GM18951 (cell line): ENCODE measurements around the gene ATP2B2.

ENCODE experiments used
- POLR2A ChIP-seq: IDR thresholded peaks from 4 replicates; pipeline ENCODE4 v1.6.1; 2011; ENCODE audit warnings: mild to moderate bottlenecking; ENCODE audit not compliant: insufficient read length, insufficient read depth; ENCODE audit errors: extremely low read depth
- in situ Hi-C: fragments of 300-500 bp; cut with MboI; formaldehyde crosslinking; loops from one replicate; pipeline ENCODE4 v1.12.0; 2022; ENCODE audit warnings: low sequenced_read_pairs, mixed read lengths, inconsistent platforms; ENCODE audit not compliant: unreplicated experiment

Gene ATP2B2

GRCh38 chr3:10337323-10338163 lies 167.8 kb downstream of the ATP2B2 start:
- no peak for TF ChIP-seq POLR2A
- in situ Hi-C loops = no loop called here

GRCh38 chr3:10336761-10337160 lies 168.6 kb downstream of the ATP2B2 start:
- no peak for TF ChIP-seq POLR2A
- in situ Hi-C loops = no loop called here

GRCh38 chr3:10335871-10336622 lies 169.3 kb downstream of the ATP2B2 start:
- in situ Hi-C loops = no loop called here
- TF ChIP-seq POLR2A = no peak

- in situ Hi-C loops = no loop called here
- TF ChIP-seq POLR2A = no peak
Measured at GRCh38 chr3:10335190-10335738, 170.1 kb downstream of the ATP2B2 start.

- in situ Hi-C loops = no loop called here
- no peak for TF ChIP-seq POLR2A
Measured at GRCh38 chr3:10334459-10334858, 170.9 kb downstream of the ATP2B2 start.

GRCh38 chr3:10334042-10334441 lies 171.3 kb downstream of the ATP2B2 start:
- in situ Hi-C loops = no loop called here
- TF ChIP-seq POLR2A = no peak

- in situ Hi-C loops = no loop called here
- no peak for TF ChIP-seq POLR2A
Measured at GRCh38 chr3:10333349-10333650, 172.1 kb downstream of the ATP2B2 start.

- in situ Hi-C loops = no loop called here
- TF ChIP-seq POLR2A = no peak
Measured at GRCh38 chr3:10332481-10333348, 172.7 kb downstream of the ATP2B2 start.

- TF ChIP-seq POLR2A = no peak
- in situ Hi-C loops = no loop called here
Measured at GRCh38 chr3:10331320-10331719, 174.1 kb downstream of the ATP2B2 start.

GRCh38 chr3:10330319-10330718 lies 175.1 kb downstream of the ATP2B2 start:
- TF ChIP-seq POLR2A = no peak
- in situ Hi-C loops = no loop called here

GRCh38 chr3:10329495-10330015 lies 175.8 kb downstream of the ATP2B2 start:
- TF ChIP-seq POLR2A = no peak
- in situ Hi-C loops = no loop called here

- no peak for TF ChIP-seq POLR2A
- in situ Hi-C loops = no loop called here
Measured at GRCh38 chr3:10328460-10329071, 176.8 kb downstream of the ATP2B2 start.
